HG02938 (cell line): ENCODE results near the gene ALG12.

Experiments used
- ATAC-seq: cut with Tn5 transposase; IDR thresholded peaks from one replicate; pipeline ENCODE4 v1.9.1; 2021; ENCODE audit warnings: mild to moderate bottlenecking, moderate library complexity; ENCODE audit not compliant: unreplicated experiment

ALG12 gene

DNA sequence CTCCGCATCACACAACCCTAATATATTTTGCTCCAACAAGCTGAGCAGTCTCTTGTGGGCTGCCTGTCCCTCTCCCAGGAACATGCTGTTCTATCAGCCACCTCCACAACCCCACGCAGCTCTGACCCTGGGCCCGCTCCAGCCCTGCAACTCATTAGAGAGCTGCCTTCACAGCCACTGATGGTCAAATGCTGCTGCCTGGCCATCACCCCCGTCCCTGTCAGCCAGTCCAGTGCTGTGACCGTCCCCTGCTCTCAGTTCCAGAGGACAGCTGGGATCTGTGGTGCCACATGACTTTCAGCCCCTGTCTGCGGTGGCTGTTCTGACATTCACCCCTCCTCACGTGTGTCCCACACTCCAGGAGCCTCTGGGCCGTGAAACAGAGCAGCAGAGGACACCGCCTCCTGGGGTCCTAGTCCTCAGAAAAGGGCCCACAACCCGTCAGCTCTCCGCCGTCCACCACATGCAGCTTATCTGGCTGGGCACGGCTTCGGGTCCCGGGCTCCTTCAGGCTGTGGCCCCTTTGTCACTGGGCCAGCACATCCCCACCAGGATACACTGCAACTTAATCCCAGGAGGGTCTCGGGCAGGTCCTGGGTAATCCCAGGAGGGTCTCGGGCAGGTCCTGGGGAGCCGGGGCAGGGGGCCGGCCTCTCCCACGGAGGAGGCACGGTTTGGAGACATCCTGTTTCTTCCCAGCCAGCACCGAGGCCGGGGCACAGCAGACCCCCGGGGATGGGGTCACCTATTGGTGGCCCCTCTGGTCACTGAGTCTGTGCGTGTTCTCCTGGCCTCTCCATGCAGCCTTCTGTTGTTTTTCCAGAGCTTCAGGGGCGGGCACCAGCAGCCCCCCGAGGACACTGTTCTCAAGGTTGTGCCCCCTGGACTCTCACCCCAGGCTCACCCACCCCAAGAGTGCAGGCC lies 15.3 kb upstream of the ALG12 start:
- no peak for ATAC-seq

DNA sequence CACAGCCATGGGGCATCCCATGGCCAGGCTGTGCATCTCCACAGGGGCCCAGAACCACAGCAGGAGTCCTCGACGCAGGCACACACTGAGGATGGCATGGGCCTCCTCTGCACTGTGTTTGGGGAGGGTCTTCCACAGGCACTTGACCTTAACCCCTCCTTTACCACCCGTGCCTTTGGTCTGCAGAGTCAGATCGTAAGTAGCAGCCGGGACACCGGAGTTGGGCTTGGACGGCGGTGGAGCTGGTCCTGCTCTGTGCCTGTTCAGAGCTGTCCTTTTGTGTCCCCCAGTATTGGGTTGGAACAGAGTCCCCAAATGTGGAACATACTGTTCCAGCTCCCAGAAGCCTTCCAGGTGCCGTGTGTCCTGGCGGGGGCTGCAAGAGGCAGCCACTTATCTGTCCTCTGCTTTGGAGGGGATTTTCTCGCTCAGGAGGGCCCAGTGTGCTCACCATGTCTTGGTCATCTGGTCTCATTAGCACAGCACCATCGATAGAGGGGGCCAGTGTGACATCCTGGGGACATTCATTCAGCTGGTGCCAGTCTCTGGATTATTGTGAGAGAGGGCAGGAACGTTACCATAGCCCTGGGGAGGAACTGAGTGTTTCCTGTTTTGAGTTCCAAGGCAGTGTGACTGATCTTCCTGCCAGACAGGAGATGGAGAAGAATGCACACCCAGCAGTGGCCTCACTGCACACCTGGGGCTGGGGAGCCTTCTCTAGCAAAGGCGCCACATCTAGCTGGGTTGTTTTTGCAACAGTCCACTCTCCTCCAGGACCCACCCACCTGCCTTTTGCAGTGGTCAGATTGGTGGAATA lies 12.6 kb upstream of the ALG12 start:
- ATAC-seq, result no peak

DNA sequence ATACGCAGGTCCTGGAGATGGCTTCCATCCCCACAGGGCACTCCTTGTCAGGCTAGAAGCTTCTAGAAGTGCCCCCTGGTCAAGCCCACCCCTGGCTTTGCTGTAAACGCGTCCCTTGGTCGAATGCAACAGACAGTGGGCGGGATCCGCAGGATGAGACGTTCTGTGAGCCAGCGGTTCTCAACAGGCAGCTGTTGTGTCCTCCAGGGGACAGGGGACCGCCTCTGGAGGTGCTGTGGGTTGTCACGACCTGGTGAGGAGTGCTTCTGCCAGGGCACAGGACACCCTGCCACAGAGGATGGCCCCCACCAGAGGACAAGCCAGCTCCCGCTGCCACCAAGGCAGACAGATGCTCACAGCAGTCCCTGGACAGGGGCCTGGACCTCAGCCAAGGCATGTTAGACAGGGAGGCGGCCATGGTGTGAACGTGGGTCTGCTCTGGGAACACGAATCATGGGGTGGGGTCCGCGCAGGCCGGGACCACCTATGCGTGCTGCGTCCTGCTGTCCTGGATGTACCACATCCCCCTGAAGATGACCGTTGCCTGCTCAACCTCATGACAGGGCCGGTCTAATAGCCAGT lies 11.8 kb upstream of the ALG12 start:
- no peak for ATAC-seq

DNA sequence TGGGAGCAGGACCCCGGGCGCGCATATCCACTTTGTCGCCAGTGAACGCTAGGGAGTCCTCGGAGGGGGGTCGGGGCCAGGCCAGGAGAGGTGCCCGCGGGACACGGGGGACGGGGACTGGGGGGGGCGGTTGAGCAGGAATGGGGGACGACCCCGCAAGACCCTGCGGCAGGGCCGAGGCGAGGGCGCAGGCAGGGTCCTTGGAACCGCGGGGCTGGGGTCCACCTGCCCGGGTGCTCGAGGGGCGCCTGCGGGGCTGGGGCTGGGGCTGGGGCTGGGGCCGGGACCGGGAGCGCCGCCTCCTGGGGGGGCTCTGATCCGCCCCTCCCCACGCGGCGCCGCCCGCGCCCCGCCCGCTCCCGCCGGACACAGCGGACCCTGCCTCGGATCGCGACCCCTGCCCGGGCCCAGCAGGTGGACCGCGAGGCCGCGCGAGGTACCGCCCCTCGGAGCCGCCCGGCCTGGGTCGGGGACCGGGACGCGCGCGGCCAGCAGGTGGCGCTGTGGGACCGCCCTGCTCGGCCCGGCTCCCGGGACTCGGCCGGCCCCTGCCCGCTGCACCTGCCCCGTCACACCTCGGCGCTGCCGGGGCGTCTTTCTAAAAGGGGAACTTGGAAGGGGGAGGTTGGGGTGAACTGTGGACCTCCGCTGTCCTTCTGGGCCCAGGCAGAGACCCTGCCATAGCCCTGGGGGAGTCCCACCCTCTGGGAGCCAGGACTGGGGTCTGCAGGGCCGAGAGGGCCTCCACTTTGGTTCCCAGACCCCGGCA lies 11.2 kb upstream of the ALG12 start:
- no peak for ATAC-seq

DNA sequence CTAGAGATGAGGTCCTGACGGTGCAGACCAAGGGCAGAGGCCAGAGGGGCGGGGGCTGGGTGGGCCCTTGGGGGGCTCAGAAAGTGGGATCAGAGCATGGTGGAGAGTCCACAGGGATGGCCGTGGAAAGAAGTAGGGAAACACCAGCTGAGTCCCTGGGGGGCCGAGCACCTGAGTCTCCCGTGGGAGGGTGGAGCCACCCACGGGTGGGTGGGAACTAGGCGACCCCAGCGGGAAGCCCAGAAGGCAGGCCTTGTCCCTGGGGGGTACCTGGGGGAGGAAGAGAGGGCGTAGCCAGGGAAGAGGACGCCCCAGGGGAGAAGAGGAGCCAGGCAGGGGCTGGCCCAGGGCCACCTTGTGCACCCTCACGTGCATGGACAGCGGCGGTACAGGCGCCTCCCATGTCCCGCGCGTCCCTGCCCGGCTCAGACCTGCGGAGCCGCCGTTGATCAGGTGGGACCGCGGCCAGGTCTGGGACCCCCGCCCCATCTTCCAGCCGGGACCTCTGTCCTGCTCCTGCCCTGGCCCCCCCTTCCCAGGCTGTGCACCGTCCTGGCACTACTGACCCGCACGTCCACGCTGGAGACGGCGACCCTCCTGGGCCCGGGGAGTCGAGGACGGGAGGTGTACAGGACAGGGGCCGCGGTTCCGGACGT lies 10.4 kb upstream of the ALG12 start:
- no peak for ATAC-seq

DNA sequence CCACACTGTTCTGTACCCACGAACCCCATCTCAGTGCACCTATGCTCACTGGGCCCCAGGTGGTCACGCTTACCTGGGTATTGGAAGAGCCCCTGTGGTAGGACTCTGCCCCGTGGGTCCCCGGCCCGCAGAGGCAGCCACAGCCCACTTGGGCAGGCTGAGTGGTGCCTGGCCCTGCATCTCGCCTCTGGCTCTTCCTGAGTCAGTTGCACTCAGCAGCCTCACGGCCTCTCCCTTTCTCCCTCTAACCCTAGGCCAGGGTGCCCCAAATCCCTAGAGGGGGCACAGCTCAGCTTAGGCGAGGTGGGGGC lies 9.9 kb upstream of the ALG12 start:
- ATAC-seq, result no peak

DNA sequence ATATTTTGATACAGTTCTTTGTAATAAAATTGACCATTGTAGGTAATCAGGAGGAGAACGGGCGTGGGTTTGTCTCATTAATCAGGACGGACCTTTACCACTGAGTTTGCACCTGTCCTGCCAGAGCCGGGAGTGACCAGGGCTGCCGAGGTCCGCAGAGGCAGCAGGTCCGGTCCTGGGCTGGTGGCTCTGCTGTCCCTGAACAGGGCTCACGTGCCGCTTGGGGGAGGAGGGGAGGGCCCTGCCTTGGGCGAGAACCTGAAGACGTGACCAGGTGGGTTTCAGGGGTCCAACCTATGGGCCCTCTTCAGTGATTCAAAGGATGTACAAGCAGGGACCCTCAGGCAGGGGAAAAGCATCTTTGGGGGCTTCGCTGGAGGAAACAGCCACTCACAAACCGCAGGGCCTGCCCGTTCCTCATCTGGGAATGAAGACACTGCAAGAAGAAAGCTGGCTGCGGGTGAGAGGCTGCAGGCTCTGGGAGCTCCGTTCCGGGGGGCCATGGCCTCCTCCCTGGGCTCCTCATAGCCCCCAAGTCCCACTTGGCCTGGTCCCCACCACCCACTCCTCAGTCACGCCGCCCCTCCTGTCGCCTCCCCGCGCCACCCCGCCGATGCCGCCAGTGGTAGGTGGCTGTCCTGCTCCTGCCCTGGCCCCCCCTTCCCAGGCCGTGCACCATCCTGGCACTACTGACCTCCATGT lies 9.4 kb upstream of the ALG12 start:
- no peak for ATAC-seq

DNA sequence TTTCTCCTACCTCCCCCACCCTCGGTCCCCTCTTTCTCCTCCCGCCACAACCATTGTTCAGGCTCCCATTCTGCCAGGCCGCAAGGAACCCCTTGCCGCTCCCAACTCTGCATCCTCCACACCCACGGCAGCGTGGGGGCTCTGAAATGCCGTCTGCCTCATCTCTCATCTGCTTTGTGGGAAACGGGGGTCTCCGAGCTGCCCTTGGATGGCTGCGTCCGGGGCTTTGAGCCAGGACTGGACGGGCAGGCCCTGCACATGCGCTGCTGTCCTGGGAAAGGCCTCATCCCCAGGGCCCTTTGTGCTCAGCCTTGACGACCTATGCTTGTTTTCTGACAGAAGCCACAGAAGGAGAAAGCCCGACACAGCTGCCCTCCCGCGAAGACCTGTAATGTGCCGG lies 8.7 kb upstream of the ALG12 start:
- no peak for ATAC-seq

DNA sequence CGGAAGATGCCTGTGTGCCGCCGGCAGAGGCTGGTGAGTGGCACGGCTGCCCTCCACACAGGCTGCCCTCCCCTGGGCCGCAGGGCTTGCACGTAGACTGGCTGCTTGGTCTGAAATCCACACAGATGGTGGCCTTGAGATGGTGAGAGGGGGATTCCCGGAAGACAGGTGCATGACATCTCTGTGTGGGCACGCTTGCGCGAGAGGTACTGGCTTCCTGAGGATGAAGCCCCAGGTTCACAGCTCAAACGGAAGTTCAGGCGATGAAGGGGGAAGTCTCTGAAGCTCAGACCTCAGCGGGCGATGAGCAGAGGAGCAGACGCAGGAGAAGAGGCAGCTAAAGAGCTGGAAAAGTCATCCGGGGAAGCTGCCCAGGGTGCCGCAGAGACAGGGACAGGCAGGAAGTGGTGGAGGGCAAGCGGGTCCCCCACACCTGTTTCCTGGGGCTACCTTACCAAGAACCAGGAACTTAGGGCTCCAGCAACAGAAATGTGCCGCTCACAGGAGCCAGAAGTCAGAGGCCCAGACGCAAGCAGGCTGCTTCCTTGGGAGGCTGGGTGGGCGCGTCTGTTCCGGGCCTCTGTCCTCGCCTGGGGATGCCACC lies 7.4 kb upstream of the ALG12 start:
- ATAC-seq, result no peak

DNA sequence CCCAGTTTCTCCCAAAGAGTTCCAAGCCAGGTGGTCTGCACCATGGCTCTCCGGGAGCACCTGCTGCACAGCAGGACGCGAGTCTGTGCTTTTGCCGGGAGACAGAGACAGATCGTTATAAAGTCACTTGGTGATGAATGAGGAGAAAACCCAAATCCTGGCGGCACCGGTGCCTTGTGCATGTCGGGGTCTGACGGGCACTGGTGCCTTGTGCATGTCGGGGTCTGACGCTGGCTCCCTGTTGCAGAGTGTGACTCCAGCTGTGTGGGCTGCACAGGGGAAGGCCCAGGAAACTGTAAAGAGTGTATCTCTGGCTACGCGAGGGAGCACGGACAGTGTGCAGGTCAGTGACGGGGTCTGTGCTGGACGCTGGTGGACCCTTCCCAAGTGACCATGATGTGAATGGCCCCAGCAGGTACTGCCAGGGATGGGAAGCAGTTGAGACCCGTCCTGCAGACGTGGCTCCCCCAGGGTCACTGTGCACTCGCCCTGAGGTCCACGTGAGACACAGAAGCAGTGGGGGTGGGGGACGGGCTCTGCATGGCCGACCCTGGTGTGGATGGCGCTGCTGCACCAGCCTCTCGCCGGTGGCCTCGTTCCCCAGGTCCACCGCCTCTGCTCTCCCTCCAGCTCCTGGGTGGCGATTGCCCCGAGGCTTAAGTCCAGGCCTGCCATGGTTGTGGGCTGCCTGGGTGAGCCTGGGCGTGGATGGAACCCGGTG lies 6.0 kb upstream of the ALG12 start:
- no peak for ATAC-seq

DNA sequence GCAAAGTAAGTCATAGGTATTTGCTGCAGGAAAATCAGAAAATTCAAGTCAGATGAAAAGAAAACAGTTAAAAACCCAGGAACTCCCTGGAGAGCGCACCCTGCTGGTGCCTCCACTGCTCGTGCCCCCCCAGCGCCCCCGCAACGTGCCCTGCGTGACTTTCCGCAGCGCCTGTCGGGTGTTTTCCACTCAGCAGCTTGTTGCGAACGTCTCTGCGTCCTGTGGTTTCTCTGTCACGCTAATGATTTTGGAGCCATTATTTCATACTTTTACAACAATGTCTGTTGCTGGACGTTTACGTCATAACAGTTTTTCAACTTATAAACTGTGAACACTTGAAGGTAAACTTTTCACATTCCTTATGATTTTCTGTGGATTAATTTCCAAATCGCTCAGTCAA lies 5.2 kb upstream of the ALG12 start:
- no peak for ATAC-seq

DNA sequence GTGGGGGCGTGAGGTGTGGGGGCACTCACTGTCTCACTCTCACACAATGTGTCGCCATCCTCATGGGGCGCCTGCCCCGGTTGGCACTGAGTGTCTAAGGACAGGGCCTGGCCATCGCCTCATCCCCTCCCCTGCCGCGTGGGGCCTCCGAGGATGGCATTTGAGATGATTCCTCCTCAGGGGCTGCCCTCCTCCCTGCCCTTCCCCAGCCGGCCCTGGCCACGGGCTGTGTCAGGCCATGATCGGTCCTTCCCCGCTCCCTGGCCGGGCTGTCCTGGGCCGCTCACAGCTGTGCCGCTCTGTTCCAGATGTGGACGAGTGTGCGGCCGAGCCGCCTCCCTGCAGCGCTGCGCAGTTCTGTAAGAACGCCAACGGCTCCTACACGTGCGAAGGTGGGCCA lies 4.7 kb upstream of the ALG12 start:
- no peak for ATAC-seq

DNA sequence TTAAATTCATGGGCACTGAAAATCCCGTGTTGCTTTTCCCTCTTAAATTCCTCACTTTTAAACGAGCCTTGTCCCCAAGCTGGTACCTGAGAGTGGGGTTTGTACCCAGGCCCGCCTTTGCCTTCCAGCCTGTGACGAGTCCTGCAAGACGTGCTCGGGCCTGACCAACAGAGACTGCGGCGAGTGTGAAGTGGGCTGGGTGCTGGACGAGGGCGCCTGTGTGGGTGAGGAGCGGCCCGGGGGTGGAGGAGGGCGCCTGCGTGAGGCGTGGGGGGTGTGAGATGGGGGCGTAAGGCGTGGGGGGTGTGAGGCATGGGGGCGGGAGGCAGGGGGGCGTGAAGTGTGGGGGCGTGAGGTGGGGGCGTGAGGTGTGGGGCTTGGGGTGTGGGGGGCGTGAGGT lies 4.2 kb upstream of the ALG12 start:
- ATAC-seq, result no peak

DNA sequence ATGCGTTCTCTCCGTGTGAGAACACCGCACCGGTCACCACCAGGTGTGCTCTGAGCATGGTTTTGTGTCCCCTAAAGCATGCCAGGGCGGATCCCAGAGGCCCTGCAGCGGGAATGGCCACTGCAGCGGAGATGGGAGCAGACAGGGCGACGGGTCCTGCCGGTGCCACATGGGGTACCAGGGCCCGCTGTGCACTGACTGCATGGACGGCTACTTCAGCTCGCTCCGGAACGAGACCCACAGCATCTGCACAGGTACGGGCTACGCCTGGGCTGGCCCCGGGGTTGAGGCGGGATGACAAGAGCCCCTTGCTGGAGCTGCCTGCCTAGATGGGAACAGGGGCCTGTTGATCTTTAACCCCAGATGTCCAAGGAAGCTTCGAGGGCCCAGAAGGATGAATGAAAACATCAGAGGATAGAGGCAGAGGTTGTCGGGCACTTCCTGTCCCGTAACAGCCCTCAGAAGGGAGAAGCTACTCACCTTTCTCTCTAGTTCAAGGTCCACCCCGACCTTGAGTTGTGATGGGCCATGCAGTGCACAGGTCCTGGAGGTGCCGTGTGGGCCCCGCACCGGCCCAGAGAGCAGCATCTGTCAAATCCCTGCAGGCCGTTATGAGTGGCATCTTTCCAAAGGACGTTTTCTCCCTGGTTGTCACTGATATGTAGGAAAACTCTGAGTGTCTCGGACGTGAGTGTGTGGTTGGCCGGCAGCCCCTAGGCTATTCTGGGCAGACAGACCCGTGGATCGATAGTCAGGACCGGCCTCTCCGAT lies 3.5 kb upstream of the ALG12 start:
- no peak for ATAC-seq

DNA sequence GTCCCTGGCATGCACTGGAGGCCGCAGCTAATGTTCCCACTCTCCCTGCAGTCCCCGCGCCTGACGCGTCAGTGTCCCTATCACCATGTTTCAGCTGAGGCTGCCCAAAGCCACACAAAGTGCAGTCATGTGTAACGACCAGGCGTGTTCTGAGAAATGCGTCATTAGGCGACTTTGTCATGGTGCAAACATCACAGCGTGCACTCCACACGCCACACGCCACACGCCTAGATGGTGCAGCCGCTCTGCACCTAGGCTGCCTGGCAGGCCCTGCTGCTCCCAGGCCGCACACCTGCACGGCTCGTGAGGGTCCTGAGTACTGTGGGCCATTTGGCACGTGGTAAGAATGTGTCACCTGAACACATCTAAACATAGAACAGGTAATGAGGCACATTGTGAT lies 2.6 kb upstream of the ALG12 start:
- ATAC-seq, result no peak

DNA sequence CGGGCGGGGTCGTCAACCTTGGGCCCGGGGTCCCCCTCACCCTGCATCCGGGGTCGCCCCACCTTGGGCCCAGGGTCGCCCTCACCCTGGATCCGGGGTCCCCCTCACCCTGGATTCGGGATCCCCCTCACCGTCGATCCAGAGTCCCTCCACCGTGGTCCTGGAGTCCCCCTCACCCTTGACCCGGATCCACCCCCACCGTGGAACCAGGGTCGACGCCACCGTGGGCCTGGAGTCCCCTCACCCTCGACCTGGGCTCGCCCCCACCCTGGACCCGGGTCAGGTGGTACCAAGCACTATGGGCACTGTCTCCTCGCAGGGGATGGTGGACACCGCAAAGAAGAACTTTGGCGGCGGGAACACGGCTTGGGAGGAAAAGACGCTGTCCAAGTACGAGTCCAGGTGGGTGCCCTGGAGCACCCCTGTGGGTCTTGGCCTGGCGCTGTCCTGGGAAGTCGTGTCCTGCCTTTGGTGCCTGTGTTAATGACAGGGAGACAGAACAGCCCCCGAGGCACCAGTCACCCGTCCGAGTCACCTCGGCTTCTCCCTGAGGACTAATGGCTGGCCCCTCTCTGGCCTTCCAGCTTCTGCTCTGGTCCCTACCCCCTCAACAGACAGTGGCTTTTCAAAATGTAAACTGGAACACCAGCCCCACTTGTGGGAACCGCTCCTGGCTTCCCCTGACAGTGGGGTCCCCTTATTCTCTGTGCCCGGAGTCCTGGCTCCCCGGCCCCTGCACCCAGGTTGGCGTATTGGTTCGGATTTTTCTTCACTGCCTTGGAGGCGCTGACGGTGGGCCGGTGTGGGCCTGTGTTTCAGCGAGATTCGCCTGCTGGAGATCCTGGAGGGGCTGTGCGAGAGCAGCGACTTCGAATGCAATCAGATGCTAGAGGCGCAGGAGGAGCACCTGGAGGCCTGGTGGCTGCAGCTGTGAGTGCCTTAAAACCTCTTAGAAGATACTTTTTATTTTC lies 958 bp upstream of the ALG12 start:
- ATAC-seq, result no peak

DNA sequence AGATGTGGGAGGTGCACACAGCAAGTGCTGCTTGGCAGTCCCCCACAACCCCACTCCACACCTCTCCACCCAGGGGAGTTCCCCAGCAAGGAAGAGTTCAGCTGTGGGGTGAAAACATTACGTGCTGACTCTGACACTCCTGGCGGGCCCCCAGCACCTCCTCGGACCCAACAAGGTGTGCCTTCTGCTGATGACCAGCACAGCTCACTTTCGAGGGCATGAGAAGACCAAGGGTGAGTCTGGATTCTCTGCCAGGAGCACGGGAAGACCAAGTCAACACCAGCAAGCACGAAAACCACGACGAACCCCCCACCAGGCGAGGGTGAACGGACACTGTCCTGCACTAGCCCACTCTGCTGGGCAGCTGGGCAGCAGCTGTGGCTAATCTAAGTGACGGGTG lies 1.4 kb downstream of the ALG12 start:
- ATAC-seq, result no peak
